Ureter (tissue), 1 donor: ENCODE data around the gene WDFY2. TPM values are rescaled to one million over a fixed set of nuclear protein-coding genes. Genes with fewer than 3 reads are reported as not detected.

Experiments used
- DNase-seq: peaks from one replicate; pipeline ENCODE4 v3.0.0-alpha.2; 2020; ENCODE audit warnings: low spot score
- total RNA-seq: library from RNA; stranded (reverse); gene quantifications from one replicate; pipeline ENCODE4 v1.2.4, GENCODE V29; 2023
- donor health status: DM: yes; HTN: yes; CAD: no.

WDFY2 gene
- total RNA-seq, 1 donor from 2014 or later, result 17.2 TPM

DNA sequence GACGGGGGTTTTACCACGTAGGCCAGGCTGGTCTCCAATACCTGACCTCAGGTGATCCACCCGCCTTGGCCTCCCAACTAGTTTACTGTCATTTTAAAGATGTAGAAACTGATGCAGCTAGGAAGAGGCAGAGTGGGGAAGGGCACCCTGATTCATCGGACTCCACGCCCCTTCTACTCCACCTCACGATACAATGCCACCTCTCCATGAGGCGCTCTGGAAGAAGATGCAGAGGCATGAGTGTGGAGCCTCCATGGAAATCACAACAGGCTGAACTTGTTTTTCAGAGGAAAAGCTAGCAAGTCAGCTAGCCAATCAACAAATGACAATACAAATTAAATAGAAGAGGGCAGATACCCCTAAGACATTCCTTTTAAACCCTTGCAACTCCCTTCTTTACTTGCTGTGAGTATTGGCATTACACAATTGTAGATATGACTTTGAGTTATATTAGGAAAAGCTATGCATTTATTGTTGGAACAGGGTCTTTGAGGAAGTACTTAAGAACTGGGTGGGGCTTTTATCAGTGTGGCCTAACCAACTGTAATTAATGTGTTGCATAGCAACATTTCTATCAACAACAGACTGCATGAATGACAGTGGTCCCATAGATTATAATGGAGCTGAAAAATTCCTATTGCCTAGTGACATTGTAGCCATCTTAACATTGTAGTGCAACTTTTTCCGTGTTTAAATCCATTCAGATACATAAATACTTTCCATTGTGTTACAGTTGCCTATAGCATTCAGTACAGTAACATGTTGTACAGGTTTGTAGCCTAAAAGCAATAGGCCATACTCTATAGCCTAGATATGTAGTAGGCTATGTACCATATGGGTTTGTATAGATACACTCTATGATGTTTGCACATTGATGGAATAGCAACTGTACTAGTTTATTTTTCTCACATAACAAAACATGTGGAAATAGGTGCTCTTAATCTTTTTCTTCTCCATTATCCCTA is 17.6 kb downstream of the WDFY2 start:
- DNase-seq, result no peak

GRCh38 chr13:51603716-51604115 is 19.5 kb downstream of the WDFY2 start:
- DNase-seq, result no peak

DNA sequence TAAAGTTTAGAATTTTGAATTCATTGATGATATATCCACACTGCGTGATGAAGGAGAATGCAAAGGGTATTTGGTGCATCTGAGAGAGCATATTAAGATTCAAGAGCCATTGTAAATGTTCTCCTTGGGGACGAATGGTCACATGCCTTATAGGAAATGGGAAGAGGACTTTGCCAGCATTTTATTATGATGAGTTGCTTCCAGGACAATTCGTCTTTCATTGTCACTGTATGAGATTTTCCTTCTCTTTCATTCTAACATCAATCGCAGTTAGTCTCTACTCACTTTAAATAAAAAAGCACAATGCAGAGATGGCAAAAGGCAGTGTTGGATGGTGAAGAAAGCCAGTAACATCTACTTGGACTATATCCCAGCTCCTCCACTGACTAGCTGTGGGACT is 21.4 kb downstream of the WDFY2 start:
- DNase-seq, result no peak

- no peak for DNase-seq
These were observed 22.9 kb downstream of the WDFY2 start for GRCh38 chr13:51607165-51607564.

DNA sequence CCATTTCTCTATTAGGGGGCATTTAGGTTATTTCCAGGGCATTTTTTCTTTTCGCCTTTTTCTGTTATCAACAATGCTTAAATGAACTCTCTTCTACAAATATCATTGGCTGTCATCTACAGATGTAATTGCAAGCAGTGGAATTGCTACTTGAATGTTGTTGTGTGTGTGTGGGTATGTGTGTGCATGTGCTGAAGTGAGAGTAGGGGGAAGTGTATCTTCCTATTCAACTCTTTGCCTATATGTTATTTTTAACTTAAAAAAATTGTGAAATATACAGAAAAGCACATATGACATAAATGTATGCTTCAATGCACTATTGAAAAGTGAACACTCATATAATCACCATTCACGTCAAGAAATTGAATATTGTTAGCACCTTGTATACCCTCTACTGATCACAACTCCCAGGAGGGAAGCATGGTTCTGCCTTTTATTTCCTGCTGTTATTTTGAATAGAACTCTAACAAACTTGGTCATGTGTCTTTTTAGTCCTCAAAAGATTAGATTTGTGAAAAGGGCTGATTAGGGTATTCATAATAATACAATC is 24.7 kb downstream of the WDFY2 start:
- DNase-seq, result no peak

- DNase-seq, result no peak
These were observed 28.6 kb downstream of the WDFY2 start for GRCh38 chr13:51612867-51613266.

DNA sequence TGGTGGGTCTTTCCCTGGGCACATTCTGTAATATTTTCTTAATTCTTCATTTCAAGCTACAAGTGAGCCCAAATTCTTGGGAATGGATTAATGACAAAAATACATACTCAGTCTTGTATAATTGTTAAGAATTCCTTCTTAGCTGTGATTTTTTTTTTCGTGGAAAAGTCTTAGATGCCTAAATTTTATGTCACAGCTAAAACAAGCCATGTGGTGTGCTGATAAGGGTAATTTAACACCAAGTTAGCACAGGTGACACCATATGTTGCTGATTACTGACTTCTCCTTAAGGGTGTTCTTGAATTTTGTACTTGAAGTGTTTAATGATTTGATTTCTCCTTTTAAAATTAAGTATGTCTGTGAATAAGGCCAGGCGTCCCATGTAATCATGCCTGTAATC is 29.3 kb downstream of the WDFY2 start:
- no peak for DNase-seq

DNA sequence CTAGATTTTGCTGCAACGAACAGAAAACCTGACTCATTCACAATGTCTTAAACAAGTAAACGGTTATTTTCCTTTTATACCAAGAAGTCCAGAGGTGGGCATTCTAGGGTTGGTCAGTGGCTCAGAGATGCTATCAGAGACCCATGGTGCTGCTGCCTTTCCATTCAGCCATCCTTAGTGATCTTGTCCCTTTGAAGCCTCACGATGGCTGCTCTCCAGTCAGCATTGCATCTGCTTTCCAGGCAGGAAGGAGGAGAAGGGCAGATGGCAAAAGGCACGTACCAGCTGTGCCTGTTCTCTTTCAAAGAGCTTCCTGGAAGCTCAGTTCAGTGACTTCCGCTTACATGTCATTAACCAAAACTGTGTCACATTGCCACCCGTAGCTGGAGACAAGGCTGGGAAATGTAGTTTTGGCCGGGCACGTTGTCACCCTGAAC is 30.1 kb downstream of the WDFY2 start:
- no peak for DNase-seq

DNA sequence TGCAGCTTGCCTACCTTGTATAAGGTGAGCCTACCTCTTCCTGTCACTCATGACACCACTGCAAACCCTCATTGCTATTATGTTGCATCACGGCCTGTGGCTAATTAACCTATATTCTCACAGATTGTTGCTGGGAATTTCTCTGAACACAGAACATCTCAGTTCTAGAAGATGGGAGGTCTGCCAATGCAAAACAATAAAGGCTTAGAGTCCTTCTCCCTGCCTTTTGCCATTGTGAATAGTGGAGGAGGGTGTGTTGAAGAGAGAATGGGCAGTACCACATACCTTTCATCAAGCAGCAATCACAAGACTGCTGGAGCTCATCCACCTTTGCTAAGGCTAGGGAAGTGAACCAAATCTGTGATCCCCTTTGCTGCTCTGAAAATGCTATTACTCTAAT is 34.4 kb downstream of the WDFY2 start:
- DNase-seq, result no peak

DNA sequence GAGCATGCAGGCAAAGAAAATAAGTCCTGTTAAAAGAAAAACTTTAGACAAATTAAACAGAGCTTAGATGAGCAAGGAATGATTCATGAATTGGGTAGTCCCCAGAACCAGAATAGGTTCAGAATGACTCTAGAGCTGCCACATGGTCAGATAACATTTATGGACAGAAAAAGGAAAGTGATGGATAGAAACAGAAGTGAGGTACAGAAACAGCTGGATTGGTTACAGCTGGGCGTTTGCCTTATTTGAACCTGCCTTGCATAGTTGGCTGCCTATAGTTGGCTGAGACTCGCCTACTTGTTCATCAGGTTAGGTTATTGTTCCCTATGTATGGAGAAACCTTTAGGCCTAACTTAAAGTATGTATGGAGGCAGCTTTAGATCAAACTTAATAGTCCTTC is 35.4 kb downstream of the WDFY2 start:
- DNase-seq, result no peak

GRCh38 chr13:51620165-51620983 is 36.1 kb downstream of the WDFY2 start:
- DNase-seq, result no peak

GRCh38 chr13:51621602-51622001 is 37.3 kb downstream of the WDFY2 start:
- no peak for DNase-seq

DNA sequence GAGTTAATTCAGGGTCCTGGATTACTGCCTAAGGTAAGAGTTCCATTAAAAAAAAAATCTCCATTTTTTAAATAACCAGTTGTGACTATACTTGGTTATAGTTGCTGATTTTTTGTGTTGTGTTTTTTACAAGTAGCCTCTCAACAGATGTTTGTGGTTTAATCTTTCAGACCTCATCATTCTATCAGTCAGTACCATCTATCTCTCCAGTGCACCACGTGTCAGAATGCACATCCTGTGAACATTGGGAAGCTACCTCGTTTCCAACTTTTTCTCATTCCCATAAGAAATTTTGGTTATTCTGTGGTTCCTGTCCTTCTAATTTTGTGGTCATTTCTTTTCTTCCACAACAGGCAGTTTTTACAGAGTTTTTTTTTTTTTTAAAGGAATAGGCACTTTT is 39.2 kb downstream of the WDFY2 start:
- DNase-seq, result no peak

DNA sequence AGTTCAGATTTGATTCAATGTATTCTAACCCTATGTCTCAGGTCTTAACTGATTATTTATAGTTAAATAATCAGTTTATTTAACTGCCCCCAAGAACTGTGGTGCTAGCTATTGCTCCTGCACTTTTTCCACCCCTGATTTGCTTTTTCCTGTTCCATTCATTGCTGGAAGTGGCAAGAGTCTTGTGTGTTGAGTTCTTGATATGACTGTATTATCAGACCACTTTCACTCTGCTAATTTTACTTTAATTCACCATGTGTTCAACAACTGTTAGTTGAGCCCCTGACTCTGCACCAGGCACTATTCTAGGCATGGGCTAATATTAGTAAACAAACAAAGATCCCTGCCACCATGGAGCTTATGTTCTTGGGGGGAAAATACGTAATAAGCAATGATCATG is 39.9 kb downstream of the WDFY2 start:
- DNase-seq, result no peak

- DNase-seq, result no peak
These were observed 40.6 kb downstream of the WDFY2 start for GRCh38 chr13:51624695-51625345.

DNA sequence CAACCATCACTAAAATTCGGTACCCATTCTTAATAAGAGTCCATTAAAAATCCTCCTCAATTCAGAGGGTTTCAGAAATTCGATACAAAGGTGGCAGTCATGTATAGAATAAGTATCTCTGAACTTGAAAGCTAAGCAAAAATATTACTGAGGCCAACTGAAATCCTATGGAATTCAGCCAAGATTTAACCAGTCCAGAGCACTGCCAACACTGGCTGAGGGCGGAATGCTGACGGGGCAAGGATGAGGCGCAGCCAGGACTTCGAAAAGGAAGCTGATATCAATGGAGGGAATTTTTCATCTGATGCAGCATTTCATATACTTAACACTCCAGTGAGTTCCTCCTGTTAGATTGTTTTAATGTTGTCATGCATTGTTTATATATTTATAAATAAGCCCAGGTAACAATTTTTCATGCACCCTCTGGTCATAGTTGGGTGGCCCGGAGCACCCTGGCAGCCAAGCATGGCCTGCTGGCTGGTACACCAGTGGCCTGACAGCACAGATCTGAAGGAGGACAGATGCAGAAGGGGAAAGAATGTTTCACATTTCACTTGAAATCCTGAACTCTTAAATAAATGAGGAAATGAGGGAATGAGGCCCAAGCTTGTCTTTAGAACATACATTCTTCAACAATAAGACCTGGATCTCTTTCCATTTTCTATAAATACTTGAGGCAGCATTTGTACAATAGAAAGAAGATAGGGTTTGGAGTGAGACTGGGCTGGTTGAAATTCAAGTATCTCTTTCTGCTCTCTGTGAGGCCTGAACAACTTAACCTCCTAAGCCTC is 41.5 kb downstream of the WDFY2 start:
- DNase-seq, result no peak

DNA sequence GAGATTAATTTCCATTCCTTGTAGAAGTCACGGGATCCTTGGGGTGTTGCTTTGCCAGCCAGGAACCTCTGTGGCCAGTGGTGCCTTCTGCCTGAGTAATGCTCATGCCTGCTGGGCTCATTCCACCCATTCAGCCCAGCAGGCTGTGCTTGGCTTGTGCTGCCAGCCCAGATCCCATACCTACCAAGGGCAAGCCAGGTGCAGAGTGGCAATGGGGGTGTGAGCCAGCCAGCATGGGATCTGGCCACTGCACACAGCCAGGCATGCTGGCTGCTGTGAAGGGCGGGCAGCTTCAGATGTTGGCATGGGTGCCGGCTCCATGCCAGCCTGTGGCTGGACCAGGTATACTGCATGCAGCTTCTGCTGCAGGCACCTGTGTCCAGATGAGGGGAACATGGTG is 42.5 kb downstream of the WDFY2 start:
- no peak for DNase-seq

GRCh38 chr13:51628059-51628852 is 44.0 kb downstream of the WDFY2 start:
- DNase-seq, result no peak

- DNase-seq, result no peak
These were observed 45.4 kb downstream of the WDFY2 start for GRCh38 chr13:51629491-51630287.

GRCh38 chr13:51630288-51630615 is 46.0 kb downstream of the WDFY2 start:
- DNase-seq, result no peak
